ENCODE data around the gene MXD1.

Gene MXD1

DNA sequence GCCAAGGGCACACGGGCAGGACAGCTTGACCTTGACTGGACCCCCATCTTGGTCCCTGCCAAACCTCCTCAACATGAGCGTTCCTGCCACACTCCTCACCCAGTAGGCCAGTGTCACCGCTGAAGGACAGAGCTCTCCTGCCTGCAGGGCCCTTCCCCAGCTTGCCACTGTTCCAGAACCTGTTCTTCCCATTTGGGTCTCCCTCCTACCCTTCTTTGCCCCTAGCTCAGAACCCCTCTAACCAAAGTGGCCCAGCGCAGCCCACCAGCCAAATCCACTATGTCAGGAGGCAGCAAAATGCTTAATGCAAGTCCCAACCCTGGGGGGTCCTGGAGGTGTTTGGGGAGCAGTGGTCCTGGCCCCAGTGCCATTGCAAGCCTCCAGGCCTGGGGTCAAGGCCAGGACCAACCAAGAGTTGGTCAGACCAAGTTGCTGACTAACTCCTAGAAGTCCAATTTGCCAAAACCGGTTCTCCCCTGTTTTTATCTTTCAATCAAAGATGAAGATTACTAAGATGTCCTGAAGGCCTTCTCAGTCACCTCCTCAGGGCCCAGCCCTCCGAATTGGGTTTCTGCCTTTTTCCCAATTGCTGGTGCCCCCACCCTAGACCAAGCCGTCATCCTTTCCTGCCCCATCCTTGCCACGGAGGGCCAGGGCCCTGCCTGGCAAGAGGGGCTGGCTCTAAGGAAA lies 51.0 kb downstream of the MXD1 start:
- Histone ChIP-seq H3K4me1 (ENCODE audit: control insufficient read depth, insufficient read depth, low read length) (no peaks in the 10 kb centered on the region), H3K4me3 (ENCODE audit: low read depth, low read length) (no peak overlapping the region), H3K36me3 (ENCODE audit: control insufficient read depth in 2 of 2, insufficient read depth in 1 of 2, low read length in 2 of 2) (no peaks in the 10 kb centered on the region), H3K27ac (ENCODE audit: extremely low read depth, low read depth, low read length) (no peak overlapping the region), H3K9me3 (ENCODE audit: control insufficient read depth, insufficient read depth, low read depth, low read length) (no peaks in the 10 kb centered on the region)
- ChIA-PET POLR2A (no interaction called here), CTCF (interaction anchor here (0.6 kb wide), 1 partner anchor 49 kb away, joined by 3 read pairs; no protein-coding TSS in a partner anchor)
- no peak for TF ChIP-seq KLF8 (tag by site-specific recombination; IDR thresholded peaks at IDR 0.05)
- no peak for TF ChIP-seq ZNF792 (tag by site-specific recombination; IDR thresholded peaks at IDR 0.05)
- TF ChIP-seq ZFHX2 (tag by site-specific recombination; conservative IDR thresholded peaks at IDR 0.05) = no peak
- TF ChIP-seq ZNF624 (tag by site-specific recombination; IDR thresholded peaks at IDR 0.05) = no peak
- TF ChIP-seq ZSCAN30 (tag by site-specific recombination; IDR thresholded peaks at IDR 0.05) = no peak
- TF ChIP-seq ZNF777 (tag by site-specific recombination; IDR thresholded peaks at IDR 0.05; ENCODE audit: borderline replicate concordance) = no peak
- TF ChIP-seq ZNF677 (tag by site-specific recombination; IDR thresholded peaks at IDR 0.05) = no peak
- TF ChIP-seq, protein P1, sequence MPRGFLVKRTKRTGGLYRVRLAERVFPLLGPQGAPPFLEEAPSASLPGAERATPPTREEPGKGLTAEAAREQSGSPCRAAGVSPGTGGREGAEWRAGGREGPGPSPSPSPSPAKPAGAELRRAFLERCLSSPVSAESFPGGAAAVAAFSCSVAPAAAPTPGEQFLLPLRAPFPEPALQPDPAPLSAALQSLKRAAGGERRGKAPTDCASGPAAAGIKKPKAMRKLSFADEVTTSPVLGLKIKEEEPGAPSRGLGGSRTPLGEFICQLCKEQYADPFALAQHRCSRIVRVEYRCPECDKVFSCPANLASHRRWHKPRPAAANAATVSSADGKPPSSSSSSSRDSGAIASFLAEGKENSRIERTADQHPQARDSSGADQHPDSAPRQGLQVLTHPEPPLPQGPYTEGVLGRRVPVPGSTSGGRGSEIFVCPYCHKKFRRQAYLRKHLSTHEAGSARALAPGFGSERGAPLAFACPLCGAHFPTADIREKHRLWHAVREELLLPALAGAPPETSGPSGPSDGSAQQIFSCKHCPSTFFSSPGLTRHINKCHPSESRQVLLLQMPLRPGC (tag by site-specific recombination; IDR thresholded peaks at IDR 0.05) = no peak
- no peak for TF ChIP-seq ZNF785 (tag by site-specific recombination; IDR thresholded peaks at IDR 0.05)
- no peak for TF ChIP-seq GLI2 (tag by site-specific recombination; IDR thresholded peaks at IDR 0.05; ENCODE audit: borderline replicate concordance, low read depth)
- TF ChIP-seq, protein P2, sequence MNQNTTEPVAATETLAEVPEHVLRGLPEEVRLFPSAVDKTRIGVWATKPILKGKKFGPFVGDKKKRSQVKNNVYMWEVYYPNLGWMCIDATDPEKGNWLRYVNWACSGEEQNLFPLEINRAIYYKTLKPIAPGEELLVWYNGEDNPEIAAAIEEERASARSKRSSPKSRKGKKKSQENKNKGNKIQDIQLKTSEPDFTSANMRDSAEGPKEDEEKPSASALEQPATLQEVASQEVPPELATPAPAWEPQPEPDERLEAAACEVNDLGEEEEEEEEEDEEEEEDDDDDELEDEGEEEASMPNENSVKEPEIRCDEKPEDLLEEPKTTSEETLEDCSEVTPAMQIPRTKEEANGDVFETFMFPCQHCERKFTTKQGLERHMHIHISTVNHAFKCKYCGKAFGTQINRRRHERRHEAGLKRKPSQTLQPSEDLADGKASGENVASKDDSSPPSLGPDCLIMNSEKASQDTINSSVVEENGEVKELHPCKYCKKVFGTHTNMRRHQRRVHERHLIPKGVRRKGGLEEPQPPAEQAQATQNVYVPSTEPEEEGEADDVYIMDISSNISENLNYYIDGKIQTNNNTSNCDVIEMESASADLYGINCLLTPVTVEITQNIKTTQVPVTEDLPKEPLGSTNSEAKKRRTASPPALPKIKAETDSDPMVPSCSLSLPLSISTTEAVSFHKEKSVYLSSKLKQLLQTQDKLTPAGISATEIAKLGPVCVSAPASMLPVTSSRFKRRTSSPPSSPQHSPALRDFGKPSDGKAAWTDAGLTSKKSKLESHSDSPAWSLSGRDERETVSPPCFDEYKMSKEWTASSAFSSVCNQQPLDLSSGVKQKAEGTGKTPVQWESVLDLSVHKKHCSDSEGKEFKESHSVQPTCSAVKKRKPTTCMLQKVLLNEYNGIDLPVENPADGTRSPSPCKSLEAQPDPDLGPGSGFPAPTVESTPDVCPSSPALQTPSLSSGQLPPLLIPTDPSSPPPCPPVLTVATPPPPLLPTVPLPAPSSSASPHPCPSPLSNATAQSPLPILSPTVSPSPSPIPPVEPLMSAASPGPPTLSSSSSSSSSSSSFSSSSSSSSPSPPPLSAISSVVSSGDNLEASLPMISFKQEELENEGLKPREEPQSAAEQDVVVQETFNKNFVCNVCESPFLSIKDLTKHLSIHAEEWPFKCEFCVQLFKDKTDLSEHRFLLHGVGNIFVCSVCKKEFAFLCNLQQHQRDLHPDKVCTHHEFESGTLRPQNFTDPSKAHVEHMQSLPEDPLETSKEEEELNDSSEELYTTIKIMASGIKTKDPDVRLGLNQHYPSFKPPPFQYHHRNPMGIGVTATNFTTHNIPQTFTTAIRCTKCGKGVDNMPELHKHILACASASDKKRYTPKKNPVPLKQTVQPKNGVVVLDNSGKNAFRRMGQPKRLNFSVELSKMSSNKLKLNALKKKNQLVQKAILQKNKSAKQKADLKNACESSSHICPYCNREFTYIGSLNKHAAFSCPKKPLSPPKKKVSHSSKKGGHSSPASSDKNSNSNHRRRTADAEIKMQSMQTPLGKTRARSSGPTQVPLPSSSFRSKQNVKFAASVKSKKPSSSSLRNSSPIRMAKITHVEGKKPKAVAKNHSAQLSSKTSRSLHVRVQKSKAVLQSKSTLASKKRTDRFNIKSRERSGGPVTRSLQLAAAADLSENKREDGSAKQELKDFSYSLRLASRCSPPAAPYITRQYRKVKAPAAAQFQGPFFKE (tag by site-specific recombination; IDR thresholded peaks at IDR 0.05; ENCODE audit: borderline replicate concordance) = no peak
- no peak for TF ChIP-seq ZNF292 (tag by site-specific recombination; IDR thresholded peaks at IDR 0.05; ENCODE audit: borderline replicate concordance, low read depth)
- no peak for TF ChIP-seq ZIC2 (tag by site-specific recombination; IDR thresholded peaks at IDR 0.05)
- TF ChIP-seq, protein P3, sequence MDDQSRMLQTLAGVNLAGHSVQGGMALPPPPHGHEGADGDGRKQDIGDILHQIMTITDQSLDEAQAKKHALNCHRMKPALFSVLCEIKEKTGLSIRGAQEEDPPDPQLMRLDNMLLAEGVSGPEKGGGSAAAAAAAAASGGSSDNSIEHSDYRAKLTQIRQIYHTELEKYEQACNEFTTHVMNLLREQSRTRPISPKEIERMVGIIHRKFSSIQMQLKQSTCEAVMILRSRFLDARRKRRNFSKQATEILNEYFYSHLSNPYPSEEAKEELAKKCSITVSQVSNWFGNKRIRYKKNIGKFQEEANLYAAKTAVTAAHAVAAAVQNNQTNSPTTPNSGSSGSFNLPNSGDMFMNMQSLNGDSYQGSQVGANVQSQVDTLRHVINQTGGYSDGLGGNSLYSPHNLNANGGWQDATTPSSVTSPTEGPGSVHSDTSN (CRISPR knock-in tag; IDR thresholded peaks at IDR 0.05) = no peak
- TF ChIP-seq, protein P4, sequence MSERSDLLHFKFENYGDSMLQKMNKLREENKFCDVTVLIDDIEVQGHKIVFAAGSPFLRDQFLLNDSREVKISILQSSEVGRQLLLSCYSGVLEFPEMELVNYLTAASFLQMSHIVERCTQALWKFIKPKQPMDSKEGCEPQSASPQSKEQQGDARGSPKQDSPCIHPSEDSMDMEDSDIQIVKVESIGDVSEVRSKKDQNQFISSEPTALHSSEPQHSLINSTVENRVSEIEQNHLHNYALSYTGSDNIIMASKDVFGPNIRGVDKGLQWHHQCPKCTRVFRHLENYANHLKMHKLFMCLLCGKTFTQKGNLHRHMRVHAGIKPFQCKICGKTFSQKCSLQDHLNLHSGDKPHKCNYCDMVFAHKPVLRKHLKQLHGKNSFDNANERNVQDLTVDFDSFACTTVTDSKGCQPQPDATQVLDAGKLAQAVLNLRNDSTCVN (tag by site-specific recombination; optimal IDR thresholded peaks at IDR 0.05) = no peak
- no peak for TF ChIP-seq FEZF1 (tag by site-specific recombination; IDR thresholded peaks at IDR 0.05)
- TF ChIP-seq ELK4 (IDR thresholded peaks at IDR 0.05; ENCODE audit: borderline replicate concordance, low read depth, low read length) = no peak
- TF ChIP-seq ZNF239 (tag by site-specific recombination; IDR thresholded peaks at IDR 0.05) = no peak
- TF ChIP-seq ZNF501 (tag by site-specific recombination; IDR thresholded peaks at IDR 0.05) = no peak
